GM23338 (cell line): ENCODE measurements around the gene UTP4.

Source experiments
- CREB1 ChIP-seq: fragments of 250-450 bp; sonication (Bioruptor Pico); IDR thresholded peaks from 2 replicates; pipeline ENCODE4 v1.5.0; 2020; ENCODE audit warnings: low read depth, mild to moderate bottlenecking, moderate library complexity
- CTCF ChIP-seq, 2 experiments: fragments of 200-600 bp in 1 of 2; sonication (generic) in 1 of 2; conservative IDR thresholded peaks; 2 replicates each; pipeline versions ENCODE4 v1.5.1 to v1.6.1; 2016 to 2017; ENCODE audit warnings: antibody characterized with exemption in 2 of 2, low read depth in 2 of 2, mild to moderate bottlenecking in 2 of 2, moderate library complexity in 1 of 2
- EZH2 ChIP-seq: fragments of 200-600 bp; sonication (generic); IDR thresholded peaks from one replicate; pipeline ENCODE4 v1.8.0; 2017; ENCODE audit warnings: antibody characterized with exemption, mild to moderate bottlenecking, low read depth; ENCODE audit not compliant: unreplicated experiment
- EZH2phosphoT487 ChIP-seq: fragments of 200-600 bp; sonication (generic); IDR thresholded peaks from one replicate; pipeline ENCODE4 v1.8.1; 2018; ENCODE audit warnings: antibody characterized with exemption; ENCODE audit not compliant: unreplicated experiment
- JUNB ChIP-seq: IDR thresholded peaks from one replicate; pipeline ENCODE4 v1.6.1; 2016; ENCODE audit warnings: antibody characterized with exemption; ENCODE audit not compliant: unreplicated experiment
- POLR2AphosphoS5 ChIP-seq: IDR thresholded peaks from 2 replicates; pipeline ENCODE4 v1.6.1; 2016; ENCODE audit warnings: antibody characterized with exemption, low read depth
- STAT1 ChIP-seq: IDR thresholded peaks from one replicate; pipeline ENCODE4 v1.6.1; 2016; ENCODE audit warnings: antibody characterized with exemption; ENCODE audit not compliant: unreplicated experiment
- ZNF114 ChIP-seq: fragments of 250-450 bp; sonication (Bioruptor Pico); IDR thresholded peaks from 2 replicates; pipeline ENCODE4 v1.5.0; 2020; ENCODE audit warnings: mild to moderate bottlenecking, moderate library complexity
- ZNF331 ChIP-seq: fragments of 250-450 bp; sonication (Bioruptor Pico); IDR thresholded peaks from 2 replicates; pipeline ENCODE4 v1.5.0; 2020; ENCODE audit warnings: low read depth, mild to moderate bottlenecking, moderate library complexity
- TF ChIP-seq, protein P1 (sequence below): IDR thresholded peaks from one replicate; pipeline ENCODE4 v1.6.1; 2018; ENCODE audit warnings: antibody characterized with exemption; ENCODE audit not compliant: unreplicated experiment
- TF ChIP-seq, protein P2 (sequence below): IDR thresholded peaks from 2 replicates; pipeline ENCODE4 v1.6.1; 2016; ENCODE audit warnings: antibody characterized with exemption

GRCh38 chr16:69127966-69128510 is 4.4 kb upstream of the UTP4 start:
- no peak for TF ChIP-seq CTCF (conservative IDR thresholded peaks at IDR 0.05; ENCODE audit: low read depth in 2 of 2)
- TF ChIP-seq CREB1 (CRISPR knock-in tag): no peak
- no peak for TF ChIP-seq POLR2AphosphoS5
- no peak for TF ChIP-seq JUNB
- TF ChIP-seq EZH2: no peak
- no peak for TF ChIP-seq EZH2phosphoT487
- no peak for TF ChIP-seq ZNF331
- TF ChIP-seq, protein P1, sequence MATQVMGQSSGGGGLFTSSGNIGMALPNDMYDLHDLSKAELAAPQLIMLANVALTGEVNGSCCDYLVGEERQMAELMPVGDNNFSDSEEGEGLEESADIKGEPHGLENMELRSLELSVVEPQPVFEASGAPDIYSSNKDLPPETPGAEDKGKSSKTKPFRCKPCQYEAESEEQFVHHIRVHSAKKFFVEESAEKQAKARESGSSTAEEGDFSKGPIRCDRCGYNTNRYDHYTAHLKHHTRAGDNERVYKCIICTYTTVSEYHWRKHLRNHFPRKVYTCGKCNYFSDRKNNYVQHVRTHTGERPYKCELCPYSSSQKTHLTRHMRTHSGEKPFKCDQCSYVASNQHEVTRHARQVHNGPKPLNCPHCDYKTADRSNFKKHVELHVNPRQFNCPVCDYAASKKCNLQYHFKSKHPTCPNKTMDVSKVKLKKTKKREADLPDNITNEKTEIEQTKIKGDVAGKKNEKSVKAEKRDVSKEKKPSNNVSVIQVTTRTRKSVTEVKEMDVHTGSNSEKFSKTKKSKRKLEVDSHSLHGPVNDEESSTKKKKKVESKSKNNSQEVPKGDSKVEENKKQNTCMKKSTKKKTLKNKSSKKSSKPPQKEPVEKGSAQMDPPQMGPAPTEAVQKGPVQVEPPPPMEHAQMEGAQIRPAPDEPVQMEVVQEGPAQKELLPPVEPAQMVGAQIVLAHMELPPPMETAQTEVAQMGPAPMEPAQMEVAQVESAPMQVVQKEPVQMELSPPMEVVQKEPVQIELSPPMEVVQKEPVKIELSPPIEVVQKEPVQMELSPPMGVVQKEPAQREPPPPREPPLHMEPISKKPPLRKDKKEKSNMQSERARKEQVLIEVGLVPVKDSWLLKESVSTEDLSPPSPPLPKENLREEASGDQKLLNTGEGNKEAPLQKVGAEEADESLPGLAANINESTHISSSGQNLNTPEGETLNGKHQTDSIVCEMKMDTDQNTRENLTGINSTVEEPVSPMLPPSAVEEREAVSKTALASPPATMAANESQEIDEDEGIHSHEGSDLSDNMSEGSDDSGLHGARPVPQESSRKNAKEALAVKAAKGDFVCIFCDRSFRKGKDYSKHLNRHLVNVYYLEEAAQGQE: no peak
- TF ChIP-seq, protein P2, sequence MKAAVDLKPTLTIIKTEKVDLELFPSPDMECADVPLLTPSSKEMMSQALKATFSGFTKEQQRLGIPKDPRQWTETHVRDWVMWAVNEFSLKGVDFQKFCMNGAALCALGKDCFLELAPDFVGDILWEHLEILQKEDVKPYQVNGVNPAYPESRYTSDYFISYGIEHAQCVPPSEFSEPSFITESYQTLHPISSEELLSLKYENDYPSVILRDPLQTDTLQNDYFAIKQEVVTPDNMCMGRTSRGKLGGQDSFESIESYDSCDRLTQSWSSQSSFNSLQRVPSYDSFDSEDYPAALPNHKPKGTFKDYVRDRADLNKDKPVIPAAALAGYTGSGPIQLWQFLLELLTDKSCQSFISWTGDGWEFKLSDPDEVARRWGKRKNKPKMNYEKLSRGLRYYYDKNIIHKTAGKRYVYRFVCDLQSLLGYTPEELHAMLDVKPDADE: no peak
- no peak for TF ChIP-seq ZNF114 (CRISPR knock-in tag)
- TF ChIP-seq STAT1: no peak
